Transverse colon (tissue), 3 donors: Measurements from ENCODE around the gene PCDHGA8.

ENCODE experiments used
- EP300 ChIP-seq: sonication (generic); formaldehyde crosslinking; IDR thresholded peaks from one replicate; pipeline ENCODE4 v1.6.1; 2017; ENCODE audit warnings: antibody characterized with exemption, low read depth
- POLR2A ChIP-seq: fragments of 450-650 bp; IDR thresholded peaks from one replicate; pipeline ENCODE4 v1.6.1; 2016; ENCODE audit warnings: antibody characterized with exemption, mild to moderate bottlenecking, moderate library complexity
- TF ChIP-seq, protein P1 (sequence below), 5 experiments: fragments of 200-600 bp in 3 of 5; fragments of 450-650 bp in 2 of 5; sonication (generic) in 3 of 5; IDR thresholded peaks; 1 replicate in 2 of 5; 2 replicates in 3 of 5; pipeline ENCODE4 v1.5.1; 2016 to 2017; ENCODE audit warnings: antibody characterized with exemption in 5 of 5, inconsistent platforms in 3 of 5, mild to moderate bottlenecking in 2 of 5, moderate library complexity in 1 of 5

DNA sequence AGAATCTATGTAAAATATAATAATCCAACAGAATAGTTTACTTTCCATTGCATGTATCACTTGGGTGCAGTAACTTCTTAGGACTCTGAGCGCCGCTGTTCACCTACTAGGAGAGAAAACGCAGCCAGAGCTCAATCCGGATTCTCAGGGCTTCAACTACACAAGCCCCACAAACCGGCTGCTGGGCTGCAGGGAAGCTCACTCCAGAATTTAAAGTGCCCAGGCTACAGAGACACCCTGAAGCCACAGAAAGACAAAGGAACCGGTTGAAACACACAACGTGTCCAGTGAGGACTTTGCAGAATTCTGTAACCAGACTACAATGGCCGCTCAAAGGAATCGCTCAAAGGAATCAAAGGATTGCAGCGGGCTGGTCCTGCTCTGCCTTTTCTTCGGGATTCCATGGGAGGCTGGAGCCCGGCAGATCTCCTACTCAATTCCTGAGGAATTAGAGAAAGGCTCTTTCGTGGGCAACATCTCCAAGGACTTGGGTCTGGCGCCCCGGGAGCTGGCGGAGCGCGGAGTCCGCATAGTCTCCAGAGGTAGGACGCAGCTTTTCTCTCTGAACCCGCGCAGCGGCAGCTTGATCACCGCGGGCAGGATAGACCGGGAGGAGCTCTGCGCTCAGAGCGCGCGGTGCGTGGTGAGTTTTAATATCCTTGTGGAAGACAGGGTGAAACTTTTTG is 20.6 kb downstream of the PCDHGA8 start, which contains the start of gene PCDHGA10:
- no peak for TF ChIP-seq EP300
- TF ChIP-seq, protein P1, sequence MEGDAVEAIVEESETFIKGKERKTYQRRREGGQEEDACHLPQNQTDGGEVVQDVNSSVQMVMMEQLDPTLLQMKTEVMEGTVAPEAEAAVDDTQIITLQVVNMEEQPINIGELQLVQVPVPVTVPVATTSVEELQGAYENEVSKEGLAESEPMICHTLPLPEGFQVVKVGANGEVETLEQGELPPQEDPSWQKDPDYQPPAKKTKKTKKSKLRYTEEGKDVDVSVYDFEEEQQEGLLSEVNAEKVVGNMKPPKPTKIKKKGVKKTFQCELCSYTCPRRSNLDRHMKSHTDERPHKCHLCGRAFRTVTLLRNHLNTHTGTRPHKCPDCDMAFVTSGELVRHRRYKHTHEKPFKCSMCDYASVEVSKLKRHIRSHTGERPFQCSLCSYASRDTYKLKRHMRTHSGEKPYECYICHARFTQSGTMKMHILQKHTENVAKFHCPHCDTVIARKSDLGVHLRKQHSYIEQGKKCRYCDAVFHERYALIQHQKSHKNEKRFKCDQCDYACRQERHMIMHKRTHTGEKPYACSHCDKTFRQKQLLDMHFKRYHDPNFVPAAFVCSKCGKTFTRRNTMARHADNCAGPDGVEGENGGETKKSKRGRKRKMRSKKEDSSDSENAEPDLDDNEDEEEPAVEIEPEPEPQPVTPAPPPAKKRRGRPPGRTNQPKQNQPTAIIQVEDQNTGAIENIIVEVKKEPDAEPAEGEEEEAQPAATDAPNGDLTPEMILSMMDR (IDR thresholded peaks at IDR 0.05), result peak; percentile 23 to 54 (median 41)
- no peak for TF ChIP-seq POLR2A
